ENCODE results near the gene DPEP2.
"Not testable (repeated sequence)": the region's sequence is repeated elsewhere in the genome, so short reads cannot be mapped to it uniquely, and the experiment has no call there.

Gene DPEP2

GRCh38 chr16:67998779-67999688 is at the start of gene DPEP2:
Gene DPEP2 (minus strand): TSS chr16:67999484. CDS start chr16:67993212, 6,272 bp downstream.
- DNase-seq (ENCODE audit: low read depth in 3 of 3, low spot score in 1 of 3), result not testable (repeated sequence)

- no peak for DNase-seq (ENCODE audit: low read depth in 3 of 3, low spot score in 1 of 3)
Observed at GRCh38 chr16:68047987-68048386, 48.7 kb upstream of the DPEP2 start.

- no peak for DNase-seq (ENCODE audit: low read depth in 3 of 3, low spot score in 1 of 3)
Observed at GRCh38 chr16:68046106-68046505, 46.8 kb upstream of the DPEP2 start.

GRCh38 chr16:68041783-68042182 is 42.5 kb upstream of the DPEP2 start:
- no peak for DNase-seq (ENCODE audit: low read depth in 3 of 3, low spot score in 1 of 3)

GRCh38 chr16:68040506-68041288 is 41.4 kb upstream of the DPEP2 start:
- DNase-seq (ENCODE audit: low read depth in 3 of 3, low spot score in 1 of 3), result peak; percentile 76 to 86 (median 85)

- no peak for DNase-seq (ENCODE audit: low read depth in 3 of 3, low spot score in 1 of 3)
Observed at GRCh38 chr16:68037841-68038597, 38.7 kb upstream of the DPEP2 start.

GRCh38 chr16:68035227-68035626 is 35.9 kb upstream of the DPEP2 start:
- DNase-seq (ENCODE audit: low read depth in 3 of 3, low spot score in 1 of 3), result no peak

- DNase-seq (ENCODE audit: low read depth in 3 of 3, low spot score in 1 of 3), result no peak
Observed at GRCh38 chr16:68033101-68033500, 33.8 kb upstream of the DPEP2 start.

GRCh38 chr16:68031951-68032350 is 32.7 kb upstream of the DPEP2 start:
- no peak for DNase-seq (ENCODE audit: low read depth in 3 of 3, low spot score in 1 of 3)

GRCh38 chr16:68030108-68030507 is 30.8 kb upstream of the DPEP2 start:
- DNase-seq (ENCODE audit: low read depth in 3 of 3, low spot score in 1 of 3), result not testable (repeated sequence)

- DNase-seq (ENCODE audit: low read depth in 3 of 3, low spot score in 1 of 3), result no peak
Observed at GRCh38 chr16:68028996-68029395, 29.7 kb upstream of the DPEP2 start.

- DNase-seq (ENCODE audit: low read depth in 3 of 3, low spot score in 1 of 3), result peak; percentile 75 to 94 (median 89)
Observed at GRCh38 chr16:68022728-68023537, 23.6 kb upstream of the DPEP2 start, which contains the start of the genes DDX28 and DUS2. Gene DDX28 (minus strand): TSS chr16:68023232. CDS start chr16:68023202, 30 bp downstream. Gene DUS2 (plus strand): TSS chr16:68023284. CDS start chr16:68038024, 14,740 bp downstream.

- DNase-seq (ENCODE audit: low read depth in 3 of 3, low spot score in 1 of 3), result no peak
Observed at GRCh38 chr16:68022278-68022727, 23.0 kb upstream of the DPEP2 start.

- no peak for DNase-seq (ENCODE audit: low read depth in 3 of 3, low spot score in 1 of 3)
Observed at GRCh38 chr16:68021490-68021889, 22.2 kb upstream of the DPEP2 start.

- no peak for DNase-seq (ENCODE audit: low read depth in 3 of 3, low spot score in 1 of 3)
Observed at GRCh38 chr16:68019167-68019680, 19.9 kb upstream of the DPEP2 start.

GRCh38 chr16:68015681-68016080 is 16.4 kb upstream of the DPEP2 start, which contains the start of gene DPEP2NB:
Gene DPEP2NB (minus strand): TSS chr16:68015911. CDS start chr16:68015770, 141 bp downstream.
- DNase-seq (ENCODE audit: low read depth in 3 of 3, low spot score in 1 of 3), result no peak

- no peak for DNase-seq (ENCODE audit: low read depth in 3 of 3, low spot score in 1 of 3)
Observed at GRCh38 chr16:68013440-68013839, 14.2 kb upstream of the DPEP2 start.

GRCh38 chr16:68009872-68010271 is 10.6 kb upstream of the DPEP2 start:
- DNase-seq (ENCODE audit: low read depth in 3 of 3, low spot score in 1 of 3), result not testable (repeated sequence)

- DNase-seq (ENCODE audit: low read depth in 3 of 3, low spot score in 1 of 3), result no peak
Observed at GRCh38 chr16:68009157-68009735, 10.0 kb upstream of the DPEP2 start.

All from stimulated activated CD4-positive, alpha-beta T cell treated with anti-CD3 and anti-CD28 coated beads, TNF-alpha, amount 100 ng/mL, for 1 hour (primary cell).